ENCODE measurements around the gene SLC13A5. TPM values are rescaled to one million over a fixed set of nuclear protein-coding genes. Genes with fewer than 3 reads are reported as not detected.

SLC13A5 gene
- total RNA-seq, 2 donors from 2014 or later: not detected

GRCh38 chr17:6688944-6689343, 24.2 kb downstream of the SLC13A5 start:
- Mint-ChIP-seq H3K27ac (no peak overlapping the region), H3K36me3 (ENCODE audit: low read depth) (peaks cover 6% of the 10 kb centered on the region), H3K4me1 (peaks cover 7% of the 10 kb centered on the region), H3K4me3 (no peak overlapping the region), H3K27me3 (peaks cover 85% of the 10 kb centered on the region)
- DNase-seq (no peak), ATAC-seq (no peak)
- H3K9me3 ChIP-seq (ENCODE audit: control insufficient read depth, low read length, poor library complexity, severe bottlenecking): no peaks in the 10 kb centered on the region

GRCh38 chr17:6686026-6686425, 27.1 kb downstream of the SLC13A5 start:
- no peak for ATAC-seq
- H3K9me3 ChIP-seq (ENCODE audit: control insufficient read depth, low read length, poor library complexity, severe bottlenecking): no peaks in the 10 kb centered on the region
- Mint-ChIP-seq H3K4me1 (peaks cover 7% of the 10 kb centered on the region), H3K36me3 (ENCODE audit: low read depth) (peaks cover 6% of the 10 kb centered on the region), H3K27ac (no peak overlapping the region), H3K4me3 (no peak overlapping the region), H3K27me3 (peaks cover 63% of the 10 kb centered on the region)
- DNase-seq: no peak

DNA sequence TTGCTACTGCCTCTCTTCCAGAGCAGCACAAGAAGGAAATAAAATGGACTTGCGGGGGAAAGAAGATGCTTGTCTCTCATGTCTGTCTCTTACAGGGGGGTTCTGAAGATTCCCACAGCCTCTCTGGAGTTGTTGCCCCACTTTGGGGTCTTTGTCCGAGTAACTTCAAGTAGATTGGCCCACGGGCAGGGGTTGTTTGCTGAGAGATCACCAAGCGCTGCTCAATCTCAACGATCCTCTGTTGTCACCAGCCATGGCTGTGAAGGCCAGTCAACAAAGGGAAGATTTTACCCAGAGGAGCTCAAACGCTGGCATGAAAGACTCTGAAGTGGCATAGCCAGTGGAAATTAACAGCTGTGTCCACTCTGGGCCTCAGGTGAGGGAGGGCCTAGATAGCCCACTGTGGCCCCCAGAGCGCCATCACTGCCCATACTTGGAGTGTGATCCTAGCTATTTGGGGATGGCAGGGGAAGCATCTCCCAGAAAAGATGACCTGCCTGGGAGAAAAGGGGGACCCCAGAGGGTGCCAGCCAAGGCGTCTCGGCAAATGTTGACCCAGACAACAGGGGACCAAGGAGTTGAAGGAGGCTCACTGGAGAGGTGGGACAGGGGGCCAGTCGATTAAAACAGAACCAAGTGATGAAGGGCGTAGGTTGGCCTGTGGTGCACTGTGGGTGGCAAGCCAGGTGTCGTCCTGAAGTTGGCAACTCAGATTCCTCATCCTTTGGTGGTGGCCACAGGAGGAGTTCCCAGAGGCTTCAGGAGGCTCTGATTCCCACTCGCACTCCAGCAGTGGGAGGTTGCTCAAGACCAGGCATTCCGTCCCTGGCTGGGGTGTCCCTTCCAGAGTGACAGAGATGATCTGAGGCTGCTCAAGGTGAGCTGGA, 28.0 kb downstream of the SLC13A5 start:
- H3K9me3 ChIP-seq (ENCODE audit: control insufficient read depth, low read length, poor library complexity, severe bottlenecking): no peaks in the 10 kb centered on the region
- no peak overlapping the region for H3K27ac Mint-ChIP-seq
- ATAC-seq: no peak
- no peak overlapping the region for H3K4me3 Mint-ChIP-seq
- peaks cover 6% of the 10 kb centered on the region for H3K36me3 Mint-ChIP-seq (ENCODE audit: low read depth)
- peaks cover 7% of the 10 kb centered on the region for H3K4me1 Mint-ChIP-seq
- no peak for DNase-seq
- peaks cover 55% of the 10 kb centered on the region for H3K27me3 Mint-ChIP-seq

- ATAC-seq (no peak), DNase-seq (no peak)
- H3K4me1 Mint-ChIP-seq: peaks cover 7% of the 10 kb centered on the region
- no peak overlapping the region for H3K27ac Mint-ChIP-seq
- no peaks in the 10 kb centered on the region for H3K9me3 ChIP-seq (ENCODE audit: control insufficient read depth, low read length, poor library complexity, severe bottlenecking)
- H3K36me3 Mint-ChIP-seq (ENCODE audit: low read depth): peaks cover 6% of the 10 kb centered on the region
- H3K4me3 Mint-ChIP-seq: no peak overlapping the region
- peaks cover 48% of the 10 kb centered on the region for H3K27me3 Mint-ChIP-seq
Measured at GRCh38 chr17:6684460-6684783, 28.7 kb downstream of the SLC13A5 start.

DNA sequence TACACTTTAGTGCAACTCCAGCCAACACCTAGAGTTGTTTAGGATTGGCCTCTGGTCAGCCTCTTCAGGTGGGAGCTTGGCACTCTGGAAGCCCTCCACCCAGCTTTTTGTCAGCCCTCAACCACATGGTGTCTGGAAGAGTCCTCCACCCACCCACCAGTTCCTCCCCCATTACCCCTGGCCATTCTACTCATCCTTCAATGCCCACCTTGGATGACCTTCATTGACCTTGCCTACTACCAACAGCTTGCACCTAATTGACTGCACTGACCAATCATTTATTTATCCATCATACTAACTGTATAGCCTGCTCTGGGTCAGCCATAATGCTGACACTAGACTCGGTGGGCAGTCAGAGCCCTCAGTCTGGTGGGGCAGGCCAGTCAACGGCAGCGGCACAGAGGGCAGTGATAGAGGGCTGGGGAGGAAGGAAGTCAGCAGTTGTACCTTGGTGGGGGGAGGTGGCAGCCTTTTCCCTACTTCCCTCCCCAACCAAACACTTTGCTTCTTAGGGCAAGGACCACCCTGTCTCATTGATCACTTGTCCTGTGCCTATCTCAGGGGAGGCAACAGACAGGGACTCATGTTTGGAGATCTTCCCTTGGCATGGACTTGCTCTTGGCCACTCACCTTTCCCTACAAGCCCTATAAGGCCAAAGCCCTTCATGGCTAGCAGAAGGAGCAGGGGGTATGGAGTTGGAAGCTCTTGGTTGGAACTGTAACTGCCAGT, 29.3 kb downstream of the SLC13A5 start:
- Mint-ChIP-seq H3K36me3 (ENCODE audit: low read depth) (peaks cover 6% of the 10 kb centered on the region), H3K4me1 (peaks cover 7% of the 10 kb centered on the region), H3K27me3 (peaks cover 50% of the 10 kb centered on the region), H3K27ac (no peak overlapping the region), H3K4me3 (no peak overlapping the region)
- no peak for DNase-seq
- H3K9me3 ChIP-seq (ENCODE audit: control insufficient read depth, low read length, poor library complexity, severe bottlenecking): no peaks in the 10 kb centered on the region
- no peak for ATAC-seq

- no peak for ATAC-seq
- H3K27ac Mint-ChIP-seq: no peak overlapping the region
- peaks cover 6% of the 10 kb centered on the region for H3K36me3 Mint-ChIP-seq (ENCODE audit: low read depth)
- DNase-seq: no peak
- H3K4me3 Mint-ChIP-seq: no peak overlapping the region
- peaks cover 56% of the 10 kb centered on the region for H3K27me3 Mint-ChIP-seq
- peaks cover 11% of the 10 kb centered on the region for H3K4me1 Mint-ChIP-seq
- H3K9me3 ChIP-seq (ENCODE audit: control insufficient read depth, low read length, poor library complexity, severe bottlenecking): no peaks in the 10 kb centered on the region
Measured at GRCh38 chr17:6683081-6683684, 30.0 kb downstream of the SLC13A5 start.

- H3K27me3 Mint-ChIP-seq: peaks cover 54% of the 10 kb centered on the region
- H3K4me3 Mint-ChIP-seq: no peak overlapping the region
- peaks cover 15% of the 10 kb centered on the region for H3K4me1 Mint-ChIP-seq
Measured at GRCh38 chr17:6682339-6682738, 30.8 kb downstream of the SLC13A5 start.

DNA sequence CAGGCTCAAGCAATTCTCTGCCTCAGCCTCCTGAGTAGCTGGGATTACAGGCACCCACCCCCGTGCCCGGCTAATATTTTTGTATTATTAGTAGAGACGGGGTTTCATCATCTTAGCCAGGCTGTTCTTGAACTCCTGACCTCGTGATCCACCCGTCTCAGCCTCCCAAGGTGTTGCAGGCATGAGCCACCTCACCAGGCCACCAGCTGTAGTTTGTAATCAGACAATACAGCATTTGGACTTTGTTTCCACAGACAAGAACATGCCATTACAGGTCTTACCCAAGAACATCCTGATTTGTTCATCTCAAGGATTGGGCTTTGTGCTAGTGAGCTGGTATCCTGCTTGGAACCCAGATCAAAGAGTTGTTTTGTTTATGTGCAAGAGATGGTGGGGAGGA, 31.5 kb downstream of the SLC13A5 start:
- Mint-ChIP-seq H3K27me3 (peaks cover 47% of the 10 kb centered on the region), H3K4me3 (no peak overlapping the region), H3K36me3 (ENCODE audit: low read depth) (peaks cover 2% of the 10 kb centered on the region), H3K27ac (no peak overlapping the region), H3K4me1 (peaks cover 12% of the 10 kb centered on the region)
- no peak for DNase-seq
- H3K9me3 ChIP-seq (ENCODE audit: control insufficient read depth, low read length, poor library complexity, severe bottlenecking): no peaks in the 10 kb centered on the region
- ATAC-seq: no peak

More at GRCh38 chr17:6682339-6682738, 30.8 kb downstream of the SLC13A5 start:
- Mint-ChIP-seq H3K36me3 (ENCODE audit: low read depth) (peaks cover 6% of the 10 kb centered on the region), H3K27ac (no peak overlapping the region)
- DNase-seq (no peak), ATAC-seq (no peak)
- H3K9me3 ChIP-seq (ENCODE audit: control insufficient read depth, low read length, poor library complexity, severe bottlenecking): no peaks in the 10 kb centered on the region

- ATAC-seq (no peak), DNase-seq (no peak)
- H3K27me3 Mint-ChIP-seq: peaks cover 43% of the 10 kb centered on the region
- no peak overlapping the region for H3K27ac Mint-ChIP-seq
- no peak overlapping the region for H3K4me3 Mint-ChIP-seq
- no peaks in the 10 kb centered on the region for H3K9me3 ChIP-seq (ENCODE audit: control insufficient read depth, low read length, poor library complexity, severe bottlenecking)
- peaks cover 12% of the 10 kb centered on the region for H3K4me1 Mint-ChIP-seq
- peaks cover 2% of the 10 kb centered on the region for H3K36me3 Mint-ChIP-seq (ENCODE audit: low read depth)
Measured at GRCh38 chr17:6681176-6681575, 32.0 kb downstream of the SLC13A5 start.

DNA sequence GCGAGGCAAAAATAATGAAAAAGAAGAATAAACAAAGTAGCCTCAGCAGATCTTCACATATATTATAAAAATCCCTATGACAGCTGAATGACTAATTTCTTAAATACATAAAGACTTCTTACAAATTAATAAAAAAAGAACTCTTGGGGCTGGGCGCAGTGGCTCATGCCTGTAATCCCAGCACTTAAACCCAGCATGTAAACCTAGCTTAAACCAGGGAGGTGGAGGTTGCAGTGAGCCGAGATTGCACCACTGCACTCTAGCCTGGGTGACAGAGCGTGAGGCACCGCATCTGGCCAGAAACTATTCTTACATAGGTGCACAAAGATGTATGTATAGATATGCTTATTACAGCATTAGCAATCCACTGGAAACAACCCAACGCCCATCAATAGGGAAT, 33.9 kb downstream of the SLC13A5 start:
- H3K27me3 Mint-ChIP-seq: peaks cover 27% of the 10 kb centered on the region
- H3K4me3 Mint-ChIP-seq: no peak overlapping the region
- no peak for DNase-seq
- H3K27ac Mint-ChIP-seq: no peak overlapping the region
- ATAC-seq: no peak
- H3K4me1 Mint-ChIP-seq: peaks cover 15% of the 10 kb centered on the region
- peaks cover under 1% of the 10 kb centered on the region for H3K36me3 Mint-ChIP-seq (ENCODE audit: low read depth)
- no peaks in the 10 kb centered on the region for H3K9me3 ChIP-seq (ENCODE audit: control insufficient read depth, low read length, poor library complexity, severe bottlenecking)

- DNase-seq (no peak), ATAC-seq (no peak)
- Mint-ChIP-seq H3K4me1 (peaks cover 15% of the 10 kb centered on the region), H3K27ac (peak overlapping the region; percentile 83), H3K4me3 (no peak overlapping the region), H3K36me3 (ENCODE audit: low read depth) (no peaks in the 10 kb centered on the region), H3K27me3 (peaks cover 24% of the 10 kb centered on the region)
- no peaks in the 10 kb centered on the region for H3K9me3 ChIP-seq (ENCODE audit: control insufficient read depth, low read length, poor library complexity, severe bottlenecking)
Measured at GRCh38 chr17:6677946-6678345, 35.2 kb downstream of the SLC13A5 start.

GRCh38 chr17:6677158-6677831, 35.9 kb downstream of the SLC13A5 start:
- Mint-ChIP-seq H3K4me1 (peaks cover 15% of the 10 kb centered on the region), H3K4me3 (no peak overlapping the region), H3K27ac (no peak overlapping the region), H3K36me3 (ENCODE audit: low read depth) (no peaks in the 10 kb centered on the region), H3K27me3 (peaks cover 24% of the 10 kb centered on the region)
- H3K9me3 ChIP-seq (ENCODE audit: control insufficient read depth, low read length, poor library complexity, severe bottlenecking): no peaks in the 10 kb centered on the region
- no peak for DNase-seq
- ATAC-seq: peak; percentile 40

GRCh38 chr17:6676802-6677157, 36.4 kb downstream of the SLC13A5 start:
- H3K4me3 Mint-ChIP-seq: no peak overlapping the region
- peaks cover 24% of the 10 kb centered on the region for H3K27me3 Mint-ChIP-seq

More at GRCh38 chr17:6676802-6677157, 36.4 kb downstream of the SLC13A5 start:
- Mint-ChIP-seq H3K27ac (no peak overlapping the region), H3K36me3 (ENCODE audit: low read depth) (no peaks in the 10 kb centered on the region), H3K4me1 (peaks cover 15% of the 10 kb centered on the region)
- no peak for ATAC-seq
- no peaks in the 10 kb centered on the region for H3K9me3 ChIP-seq (ENCODE audit: control insufficient read depth, low read length, poor library complexity, severe bottlenecking)
- DNase-seq: no peak
